GM18873 (cell line): ENCODE measurements around the gene TEX19.
"Not testable (repeated sequence)": the region's sequence is repeated elsewhere in the genome, so short reads cannot be mapped to it uniquely, and the experiment has no call there.

Experiments used
- ATAC-seq: cut with Tn5 transposase; IDR thresholded peaks from one replicate; pipeline ENCODE4 v1.9.1; 2021; ENCODE audit warnings: mild to moderate bottlenecking, moderate library complexity, moderate number of reproducible peaks; ENCODE audit not compliant: unreplicated experiment, low FRiP score

The TEX19 gene

GRCh38 chr17:82351254-82351712 lies 7.8 kb upstream of the TEX19 start:
- no peak for ATAC-seq

GRCh38 chr17:82351713-82352488 lies 7.1 kb upstream of the TEX19 start:
- ATAC-seq: no peak

- ATAC-seq: no peak
Measured at GRCh38 chr17:82353484-82353883, 5.6 kb upstream of the TEX19 start.

GRCh38 chr17:82354804-82355308 lies 4.2 kb upstream of the TEX19 start:
- no peak for ATAC-seq

- ATAC-seq: no peak
Measured at GRCh38 chr17:82355770-82356427, 3.1 kb upstream of the TEX19 start.

- ATAC-seq: no peak
Measured at GRCh38 chr17:82356845-82357355, 2.1 kb upstream of the TEX19 start.

GRCh38 chr17:82357394-82357793 lies 1.7 kb upstream of the TEX19 start:
- no peak for ATAC-seq

- ATAC-seq: not testable (repeated sequence)
Measured at GRCh38 chr17:82359451-82360074, 516 bp downstream of the TEX19 start.

GRCh38 chr17:82361885-82362633 lies 3.0 kb downstream of the TEX19 start:
- no peak for ATAC-seq

GRCh38 chr17:82365606-82366295 lies 6.7 kb downstream of the TEX19 start:
- ATAC-seq: no peak

GRCh38 chr17:82366749-82367148 lies 7.7 kb downstream of the TEX19 start:
- no peak for ATAC-seq

- no peak for ATAC-seq
Measured at GRCh38 chr17:82367724-82368524, 8.9 kb downstream of the TEX19 start.

- ATAC-seq: no peak
Measured at GRCh38 chr17:82369211-82369610, 10.2 kb downstream of the TEX19 start.

GRCh38 chr17:82370471-82371332 lies 11.7 kb downstream of the TEX19 start:
- no peak for ATAC-seq

- no peak for ATAC-seq
Measured at GRCh38 chr17:82371333-82372248, 12.5 kb downstream of the TEX19 start, which contains the start of gene UTS2R. UTS2R (plus strand) TSS chr17:82371765; CDS start chr17:82374325, 2,560 bp downstream.

- ATAC-seq: no peak
Measured at GRCh38 chr17:82372249-82373071, 13.4 kb downstream of the TEX19 start.
